Measurements from ENCODE around the gene ARHGEF4.

ARHGEF4 gene

DNA sequence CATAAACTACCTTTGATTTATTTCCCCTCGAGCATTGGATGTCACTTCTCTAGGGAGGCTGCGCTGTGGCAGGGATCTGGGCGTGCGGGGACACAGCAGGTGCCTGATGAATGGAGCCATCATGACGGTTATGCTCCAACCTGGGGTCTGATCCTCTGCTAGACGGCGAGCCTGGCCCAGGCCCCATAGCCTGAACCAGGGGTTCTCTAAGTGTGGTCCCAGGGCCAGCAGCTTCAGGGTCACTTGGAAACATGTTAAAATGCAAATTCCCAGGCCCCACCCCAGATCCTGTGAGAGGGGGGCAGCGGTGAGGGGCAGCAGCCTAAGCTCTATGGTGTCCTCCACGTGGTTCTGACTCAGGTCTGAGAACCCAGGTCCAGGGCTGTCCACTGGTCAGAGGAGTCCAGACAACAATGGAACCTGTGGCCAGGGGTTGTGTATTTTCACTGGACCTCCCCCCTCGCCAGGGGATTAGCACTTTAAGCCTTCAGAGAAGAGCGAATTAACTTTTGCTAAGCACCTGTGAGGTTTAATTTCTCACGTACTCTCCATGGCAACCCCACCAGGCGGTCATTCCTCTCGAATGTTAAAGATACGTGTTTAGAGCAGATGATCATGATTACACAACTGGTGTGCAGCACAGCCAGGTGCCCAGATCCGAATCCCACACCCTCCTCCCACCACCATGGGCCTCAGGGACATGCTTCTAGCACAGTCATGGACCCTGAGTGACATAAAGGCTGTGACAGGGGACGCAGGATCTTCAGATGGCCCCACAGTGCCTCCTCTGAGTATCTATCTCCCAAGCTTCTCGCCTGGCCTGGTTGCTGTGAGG is 1.6 kb upstream of the ARHGEF4 start:
- DNase-seq (ENCODE audit: low read depth in 2 of 2), result no peak

DNA sequence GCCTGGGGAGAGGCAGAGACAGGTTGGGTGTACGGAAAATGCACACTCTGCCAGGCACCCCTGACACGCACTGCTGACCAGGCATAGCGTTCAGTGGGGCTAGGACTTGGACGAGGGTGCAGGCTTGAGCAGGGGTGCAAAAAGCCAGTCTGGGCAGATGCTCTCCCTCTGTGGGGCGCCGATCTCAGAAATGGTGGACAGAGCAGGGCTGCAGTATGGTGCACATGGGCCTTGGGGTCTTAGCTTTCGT is 1.0 kb upstream of the ARHGEF4 start:
- DNase-seq (ENCODE audit: low read depth in 2 of 2), result no peak

DNA sequence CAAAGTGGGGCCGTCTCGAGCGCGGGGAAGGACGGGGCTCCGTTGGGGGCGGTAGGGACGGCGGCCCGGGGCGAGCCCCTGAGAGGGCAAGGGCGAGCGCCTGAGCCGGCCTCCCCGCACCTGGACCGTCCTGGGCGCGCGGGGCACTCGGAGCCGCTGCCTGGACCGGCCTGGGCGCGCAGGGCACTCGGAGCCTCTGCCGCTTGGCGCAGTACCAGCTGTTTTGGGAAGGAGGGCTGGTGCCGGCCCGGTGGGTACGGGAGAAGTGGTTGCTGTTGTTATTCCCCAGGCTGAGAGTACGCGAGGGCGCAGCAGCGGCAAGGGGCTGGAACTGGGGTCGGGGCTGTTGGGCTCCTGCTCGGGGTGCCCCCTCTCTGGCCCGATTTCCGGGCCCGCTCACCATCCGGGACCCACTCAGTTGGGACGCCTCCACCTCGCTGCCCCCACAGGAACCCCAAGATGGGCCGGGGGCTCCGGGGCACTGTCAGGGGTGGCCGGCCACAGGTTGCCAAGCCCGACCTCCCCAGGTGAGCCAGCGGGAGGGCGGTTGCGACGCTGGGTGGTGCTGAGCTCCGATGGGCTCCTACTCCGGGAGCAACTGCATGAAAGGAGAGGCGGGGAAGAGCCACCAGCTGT is 579 bp downstream of the ARHGEF4 start:
- no peak for DNase-seq (ENCODE audit: low read depth in 2 of 2)

DNA sequence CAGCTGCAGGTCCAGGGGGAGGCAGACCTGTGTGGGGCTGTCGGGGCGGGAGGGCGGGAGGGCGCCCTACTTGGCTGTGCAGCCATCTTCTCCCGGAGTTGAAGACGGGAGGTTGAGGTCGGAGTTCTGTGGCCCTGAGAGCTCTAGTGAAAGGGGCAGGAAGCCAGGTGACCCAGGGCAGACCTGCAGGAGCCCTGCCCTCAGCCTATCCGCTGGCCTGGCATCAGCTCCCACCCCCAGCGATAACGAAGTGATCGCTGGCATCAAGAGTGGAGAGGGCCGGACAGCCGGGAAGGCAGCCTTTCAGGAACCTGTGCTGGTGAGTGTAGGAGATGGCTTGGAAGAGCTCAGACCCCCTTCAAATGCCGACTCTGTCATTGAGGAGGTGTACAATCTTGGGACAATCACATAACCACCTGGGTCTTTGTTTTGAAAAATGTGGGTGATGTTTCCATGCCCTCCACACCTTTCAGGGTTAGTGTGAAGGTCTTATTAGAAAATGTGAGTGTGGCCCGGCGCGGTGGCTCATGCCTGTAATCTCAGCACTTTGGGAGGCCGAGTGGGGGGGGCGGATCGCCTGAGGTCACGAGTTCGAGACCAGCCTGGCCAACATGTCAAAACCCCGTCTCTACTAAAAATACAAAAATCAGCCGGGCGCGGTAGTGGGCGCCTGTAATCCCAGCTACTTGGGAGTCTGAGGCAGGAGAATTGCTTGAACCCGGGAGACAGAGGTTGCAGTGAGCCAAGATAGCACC is 1.3 kb downstream of the ARHGEF4 start:
- DNase-seq (ENCODE audit: low read depth in 2 of 2), result no peak

DNA sequence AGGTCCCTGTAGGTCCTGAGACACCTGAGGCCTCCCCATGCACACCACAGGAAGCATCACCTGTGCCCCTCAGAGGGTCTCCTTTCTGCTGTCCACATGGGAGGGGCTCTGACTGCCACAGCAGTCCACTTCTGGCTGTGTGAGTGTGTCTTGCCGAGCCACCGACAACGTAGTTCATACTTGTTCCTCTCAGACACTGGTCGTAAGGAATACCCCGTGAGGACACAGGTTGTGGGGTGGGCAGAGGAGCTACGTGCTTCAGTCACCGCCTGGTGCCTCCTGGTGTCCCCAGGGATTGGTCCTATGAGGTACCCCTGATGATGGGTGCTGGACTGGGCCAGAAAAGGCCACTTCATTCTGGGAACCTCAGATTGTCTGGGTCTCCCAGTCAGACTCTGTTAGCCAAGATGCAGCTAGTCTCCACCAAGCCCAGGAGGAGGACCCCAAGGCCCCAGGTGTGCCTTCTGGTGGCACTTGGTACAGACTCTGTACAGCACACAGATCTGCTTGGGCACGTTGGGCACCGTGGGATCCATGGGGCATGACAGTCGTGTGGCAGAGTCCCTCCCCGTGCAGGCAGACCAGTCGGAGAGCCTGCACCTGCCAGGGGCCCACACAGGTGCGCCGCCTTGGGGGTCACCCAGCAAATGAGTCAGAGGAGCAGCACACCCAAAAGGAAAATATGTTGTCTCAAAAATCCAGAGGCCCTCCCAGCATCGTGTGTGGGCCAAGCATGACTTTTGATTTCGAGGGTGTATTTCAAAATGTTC is 2.5 kb downstream of the ARHGEF4 start:
- no peak for DNase-seq (ENCODE audit: low read depth in 2 of 2)

DNA sequence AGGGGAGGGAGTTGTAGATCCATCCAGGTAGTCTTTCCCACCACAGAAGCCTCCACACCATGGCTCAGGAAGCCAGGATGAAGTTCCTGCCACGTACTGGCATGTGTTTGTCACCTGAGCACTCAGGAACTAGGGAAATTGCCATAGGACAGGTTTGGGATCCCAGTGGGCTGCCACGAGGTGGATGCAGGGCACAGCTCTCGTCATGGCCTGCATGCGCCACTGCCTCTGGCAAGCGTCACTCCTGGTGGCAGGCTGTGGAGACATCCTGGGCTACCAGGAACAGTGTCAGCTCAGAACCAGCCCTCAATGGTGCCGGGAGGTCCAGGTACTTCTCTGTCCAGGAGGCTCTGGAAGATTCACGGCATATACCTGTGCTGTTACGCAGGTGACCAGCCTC is 3.8 kb downstream of the ARHGEF4 start:
- DNase-seq (ENCODE audit: low read depth in 2 of 2), result no peak

DNA sequence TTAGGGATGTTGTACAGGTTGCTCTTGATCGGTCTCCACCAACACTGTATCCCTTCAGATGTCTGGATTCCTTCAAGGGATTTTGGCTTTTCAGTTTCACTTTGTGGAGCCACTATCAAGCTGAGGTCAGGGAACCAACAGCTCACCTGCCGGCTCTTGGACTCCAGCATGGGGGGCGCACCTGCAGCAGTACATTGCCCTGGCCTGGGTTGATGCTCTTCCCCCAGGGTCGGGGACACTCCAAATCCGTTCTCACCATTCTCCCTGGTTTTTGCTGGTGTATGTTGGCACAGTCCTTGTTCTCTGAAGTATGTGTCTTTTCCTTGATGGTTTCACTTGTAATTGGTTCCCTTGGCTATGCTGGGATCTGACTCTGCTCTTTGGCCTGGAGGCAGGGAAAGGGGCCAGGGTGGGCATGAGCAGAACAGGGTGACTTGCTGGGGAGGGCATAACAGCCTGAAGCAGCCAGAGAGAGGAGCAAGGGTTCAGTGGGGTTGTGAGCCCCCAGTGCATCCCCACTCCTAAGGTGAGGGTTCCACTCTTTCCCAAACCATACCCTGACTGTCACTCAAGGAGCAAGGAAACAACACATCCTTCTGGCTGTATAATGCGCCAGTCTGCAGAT is 5.1 kb downstream of the ARHGEF4 start:
- no peak for DNase-seq (ENCODE audit: low read depth in 2 of 2)

DNA sequence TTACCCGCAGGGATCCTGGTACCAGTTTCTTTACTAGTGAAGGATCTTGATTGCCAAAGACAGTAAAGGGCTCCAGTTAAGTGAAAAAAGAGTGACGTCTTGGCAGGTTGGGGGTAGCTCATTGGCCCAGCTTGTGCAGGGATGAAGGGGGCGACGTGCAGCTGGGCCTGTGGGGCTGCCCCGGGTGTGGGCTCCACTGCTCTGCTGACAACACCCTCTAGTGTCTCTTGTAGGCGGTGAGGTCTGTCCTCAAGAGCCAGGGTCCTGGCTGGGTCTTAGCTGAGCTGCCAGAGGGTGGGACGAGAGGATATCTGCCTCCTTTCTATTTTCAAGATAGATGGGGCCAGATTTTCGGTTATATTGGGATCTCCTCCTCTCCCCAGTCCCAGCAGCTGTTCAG is 6.1 kb downstream of the ARHGEF4 start:
- no peak for DNase-seq (ENCODE audit: low read depth in 2 of 2)

DNA sequence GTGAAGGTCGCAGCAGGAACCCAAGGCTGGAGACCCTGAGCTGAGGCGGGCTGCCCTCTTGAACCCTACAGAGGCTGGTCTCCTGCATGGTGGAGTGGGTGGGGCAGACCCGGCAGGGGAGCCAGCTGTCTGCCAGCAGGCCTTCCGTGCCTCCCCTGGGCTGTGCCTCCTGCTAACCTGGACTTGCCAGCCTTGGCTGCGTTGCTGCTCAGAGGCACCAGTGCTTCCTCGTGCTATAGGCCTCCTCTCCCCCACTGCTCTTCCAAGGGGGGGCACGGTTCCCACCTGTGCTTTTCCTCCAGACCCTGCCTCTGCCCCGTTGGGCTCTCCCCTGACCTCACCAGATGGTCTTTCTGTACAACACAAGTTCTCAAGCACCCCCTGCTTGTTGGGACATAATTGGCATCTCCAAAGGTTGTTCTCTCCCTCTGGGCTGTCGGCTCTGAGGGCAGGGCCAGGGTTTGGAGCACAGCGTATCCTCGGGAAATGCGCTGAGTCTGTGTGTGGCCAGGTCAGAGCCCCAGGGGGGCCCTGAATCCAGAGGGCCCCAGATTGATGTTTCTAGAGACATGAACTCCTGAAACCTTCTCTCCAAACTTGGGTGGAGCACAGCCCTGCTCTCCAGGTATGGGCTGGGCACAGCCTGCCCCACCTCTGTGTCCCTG is 6.7 kb downstream of the ARHGEF4 start:
- DNase-seq (ENCODE audit: low read depth in 2 of 2), result no peak

DNA sequence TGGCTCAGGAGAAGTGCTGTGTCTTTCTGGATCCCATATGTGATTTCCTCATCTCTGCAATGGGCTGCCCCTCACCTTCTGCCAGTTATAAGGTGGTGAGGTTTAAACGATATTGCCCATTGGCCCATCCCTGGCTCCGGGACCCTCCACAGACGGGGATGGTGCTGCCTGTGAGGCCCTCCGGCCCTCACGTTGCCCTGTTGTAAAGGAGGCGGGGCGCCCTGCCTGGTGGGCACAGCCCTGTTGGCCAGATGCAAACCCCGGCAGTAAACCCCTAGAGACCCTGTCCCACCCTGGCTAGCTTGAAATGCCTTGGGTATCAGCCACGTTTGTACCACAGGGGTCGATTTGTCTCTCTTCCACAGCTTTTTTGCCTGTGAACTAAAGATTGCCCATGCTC is 7.4 kb downstream of the ARHGEF4 start:
- no peak for DNase-seq (ENCODE audit: low read depth in 2 of 2)

DNA sequence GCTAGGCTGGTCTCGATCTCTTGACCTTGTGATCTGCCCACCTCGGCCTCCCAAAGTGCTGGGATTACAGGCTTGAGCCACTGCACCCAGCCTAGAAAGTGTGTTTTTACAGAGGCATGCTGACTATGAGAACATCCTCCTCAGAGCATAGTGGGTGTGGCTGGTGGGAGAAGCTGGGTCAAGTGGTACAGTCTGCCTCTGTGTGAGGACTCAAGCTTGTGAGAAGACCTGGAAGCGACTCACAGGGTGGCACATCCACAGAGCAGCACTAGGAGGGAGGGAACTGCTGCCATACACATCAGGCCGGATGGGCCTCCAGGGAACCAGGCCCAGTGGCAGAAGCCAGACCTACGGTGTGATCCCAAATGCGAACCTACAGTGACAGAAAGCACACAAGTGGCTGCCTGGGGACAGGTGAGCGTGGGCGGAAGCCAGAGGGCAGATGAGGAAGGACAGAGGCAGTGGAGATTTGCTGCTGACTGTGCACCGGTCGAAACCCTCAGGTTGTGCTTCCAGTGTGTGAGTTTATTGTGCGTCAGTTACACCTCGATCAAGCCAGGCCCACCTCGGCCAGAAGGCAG is 8.9 kb downstream of the ARHGEF4 start:
- DNase-seq (ENCODE audit: low read depth in 2 of 2), result no peak

DNA sequence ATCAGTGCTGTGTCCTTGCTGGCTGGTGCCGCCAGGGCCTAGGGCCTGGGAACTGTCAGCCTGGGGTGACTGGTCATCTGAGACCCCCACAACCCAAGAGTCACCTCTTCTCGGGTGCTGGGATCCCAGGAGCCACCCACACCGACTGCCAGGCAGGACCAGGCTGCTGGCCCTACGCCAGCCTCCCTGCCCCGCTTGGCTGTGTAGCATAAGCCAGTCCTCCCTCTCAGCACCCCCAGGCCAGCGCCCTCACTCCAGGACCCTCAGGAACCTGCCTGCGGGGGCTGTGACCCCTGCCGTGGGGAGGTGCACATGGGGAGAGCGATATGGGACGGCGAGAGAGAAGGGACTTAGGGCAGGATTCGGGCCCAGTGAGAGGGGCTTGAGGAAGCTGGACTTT is 9.5 kb downstream of the ARHGEF4 start:
- no peak for DNase-seq (ENCODE audit: low read depth in 2 of 2)

DNA sequence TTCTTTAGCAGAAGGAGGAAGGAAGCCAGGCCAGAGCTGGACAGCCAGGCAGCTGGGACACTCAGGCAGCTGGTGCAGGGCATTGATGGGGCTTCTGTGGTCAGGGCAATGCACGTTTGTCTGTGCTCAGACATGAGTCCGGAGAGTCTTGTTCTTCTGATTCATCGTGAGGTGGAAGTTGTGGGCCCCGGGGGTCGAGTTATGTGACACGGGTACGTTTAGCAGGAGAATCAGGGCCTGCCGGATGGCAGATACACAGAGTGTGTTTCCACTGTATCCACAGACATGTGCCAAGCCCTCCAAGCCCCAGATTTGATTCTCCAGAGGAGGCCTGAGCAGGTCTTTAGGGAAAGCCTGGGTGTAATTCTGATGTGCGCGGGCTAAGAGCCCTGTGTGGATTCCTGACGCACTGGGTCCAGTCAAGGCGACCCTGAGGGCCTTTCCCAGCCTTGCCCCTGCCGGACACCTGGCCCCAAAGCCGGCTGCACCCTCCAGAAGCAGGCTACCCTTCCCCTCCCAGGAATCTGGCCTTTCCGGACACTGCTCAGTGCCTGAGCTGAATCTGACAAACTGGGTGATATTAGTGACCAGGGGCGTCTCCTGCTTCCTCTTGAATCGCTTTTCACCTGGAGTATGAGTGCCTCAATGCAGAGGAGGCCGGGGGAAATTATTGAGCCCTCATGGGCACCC is 10.1 kb downstream of the ARHGEF4 start:
- DNase-seq (ENCODE audit: low read depth in 2 of 2), result no peak

DNA sequence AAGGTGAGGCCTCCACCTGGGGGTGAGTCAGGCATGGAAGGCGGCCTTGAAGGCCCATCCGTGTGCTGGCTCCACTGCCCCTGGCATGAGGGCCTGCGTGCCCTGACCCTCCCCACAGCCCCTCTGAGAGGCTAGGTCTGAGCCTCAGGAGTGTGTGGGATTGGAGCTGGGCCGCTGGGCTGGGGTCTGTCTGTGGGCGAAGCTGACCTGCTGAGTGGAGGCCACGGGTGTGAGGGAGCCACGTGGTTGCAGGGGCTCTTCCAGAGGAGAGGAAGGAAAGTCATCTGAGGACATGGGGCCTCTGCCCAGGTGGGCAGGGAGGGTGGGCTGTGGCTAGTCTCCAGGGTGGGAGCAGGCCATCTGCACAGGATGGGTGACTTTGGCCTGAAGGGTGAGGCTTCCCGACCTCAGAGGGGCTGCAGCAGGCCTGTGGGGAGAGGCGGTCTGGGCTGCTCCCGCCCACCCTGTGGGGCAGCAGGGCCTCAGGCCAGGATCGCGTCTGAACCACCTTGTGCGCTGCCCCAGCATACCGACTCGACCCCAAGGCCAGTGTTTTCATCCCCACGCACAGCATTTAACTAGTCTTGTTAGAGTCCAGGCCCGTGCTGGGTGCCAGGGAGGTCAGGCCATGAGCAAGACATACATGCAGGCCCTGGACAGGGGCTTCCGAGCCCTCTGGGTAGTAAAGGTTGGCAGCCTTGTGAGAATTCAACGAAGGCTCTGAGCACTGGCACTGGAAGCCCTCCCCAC is 11.2 kb downstream of the ARHGEF4 start:
- DNase-seq (ENCODE audit: low read depth in 2 of 2), result no peak

DNA sequence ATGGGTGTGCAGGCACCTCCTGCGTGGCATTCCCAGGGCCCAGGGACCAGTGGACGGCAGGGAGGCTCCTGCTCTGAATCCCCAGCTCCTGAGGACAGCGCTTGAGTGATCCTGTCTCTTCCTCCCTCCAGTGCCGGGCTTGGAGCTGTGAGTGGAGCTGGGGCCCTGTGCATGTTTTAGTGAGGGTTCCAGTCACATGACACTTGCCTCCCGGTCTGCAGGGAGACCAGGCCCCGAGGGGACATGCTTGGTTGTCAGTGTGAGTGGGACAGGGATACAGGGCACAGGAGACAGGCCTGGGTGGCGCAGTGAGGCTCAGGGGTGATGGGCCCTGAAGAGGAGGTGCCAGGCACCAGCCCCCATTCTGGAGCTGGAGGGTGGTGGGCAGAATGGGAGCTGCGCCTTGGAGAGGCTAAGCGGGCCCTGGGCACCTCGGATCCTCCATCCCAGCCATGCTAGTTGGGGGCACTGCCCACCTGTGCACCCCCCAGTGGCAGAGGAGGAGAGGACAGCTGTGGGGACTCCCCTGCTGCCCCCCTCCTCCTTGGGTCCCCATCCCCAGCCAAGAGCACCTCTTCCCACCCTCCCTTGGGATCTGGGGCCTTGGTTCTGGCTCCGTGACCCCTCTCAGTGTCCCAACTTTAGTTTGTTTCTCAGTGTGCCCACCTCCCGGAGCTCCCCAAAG is 12.0 kb downstream of the ARHGEF4 start:
- no peak for DNase-seq (ENCODE audit: low read depth in 2 of 2)

DNA sequence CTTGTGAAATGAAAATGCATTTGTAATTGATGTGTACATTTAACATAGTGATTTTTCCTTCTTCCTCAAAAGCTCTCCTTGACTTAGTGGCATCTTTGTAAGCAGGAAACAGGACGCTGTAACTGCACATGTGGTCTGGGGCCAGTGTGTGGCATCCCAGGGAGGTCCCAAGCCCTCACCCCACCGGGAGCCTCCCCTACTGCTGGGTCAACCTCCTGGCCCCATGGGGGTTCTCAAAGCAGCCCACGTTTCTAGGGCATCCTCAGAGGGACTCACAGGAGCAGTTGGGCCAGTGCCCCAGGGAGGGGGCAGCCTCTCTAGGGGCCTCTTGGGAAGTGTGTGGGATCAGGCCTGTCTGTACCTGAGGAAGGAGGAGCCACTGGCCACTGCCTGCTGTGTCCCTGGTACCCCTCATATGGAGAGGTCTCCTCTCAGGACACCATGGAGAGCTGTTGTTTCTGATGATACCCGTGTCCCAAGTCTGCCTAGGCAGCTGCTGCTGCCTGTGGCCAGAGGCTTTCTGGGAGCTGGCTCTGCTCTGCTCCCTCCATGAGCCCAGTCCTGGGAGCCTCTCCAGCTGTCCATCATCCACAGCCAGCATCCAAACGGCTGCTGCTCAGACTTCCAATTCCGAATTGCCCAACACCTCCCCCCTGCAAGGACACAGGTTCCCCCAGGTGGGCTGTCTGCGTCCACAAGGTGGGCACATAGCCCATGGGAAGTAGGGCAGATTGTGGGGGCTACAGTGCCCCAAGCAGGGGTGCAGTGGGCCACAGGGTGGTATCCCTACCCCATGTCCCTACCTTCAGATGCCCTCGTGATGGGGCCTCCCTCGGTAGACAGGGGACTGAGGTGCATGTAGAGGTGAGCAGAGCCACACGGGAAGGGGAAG is 13.4 kb downstream of the ARHGEF4 start:
- DNase-seq (ENCODE audit: low read depth in 2 of 2), result no peak

DNA sequence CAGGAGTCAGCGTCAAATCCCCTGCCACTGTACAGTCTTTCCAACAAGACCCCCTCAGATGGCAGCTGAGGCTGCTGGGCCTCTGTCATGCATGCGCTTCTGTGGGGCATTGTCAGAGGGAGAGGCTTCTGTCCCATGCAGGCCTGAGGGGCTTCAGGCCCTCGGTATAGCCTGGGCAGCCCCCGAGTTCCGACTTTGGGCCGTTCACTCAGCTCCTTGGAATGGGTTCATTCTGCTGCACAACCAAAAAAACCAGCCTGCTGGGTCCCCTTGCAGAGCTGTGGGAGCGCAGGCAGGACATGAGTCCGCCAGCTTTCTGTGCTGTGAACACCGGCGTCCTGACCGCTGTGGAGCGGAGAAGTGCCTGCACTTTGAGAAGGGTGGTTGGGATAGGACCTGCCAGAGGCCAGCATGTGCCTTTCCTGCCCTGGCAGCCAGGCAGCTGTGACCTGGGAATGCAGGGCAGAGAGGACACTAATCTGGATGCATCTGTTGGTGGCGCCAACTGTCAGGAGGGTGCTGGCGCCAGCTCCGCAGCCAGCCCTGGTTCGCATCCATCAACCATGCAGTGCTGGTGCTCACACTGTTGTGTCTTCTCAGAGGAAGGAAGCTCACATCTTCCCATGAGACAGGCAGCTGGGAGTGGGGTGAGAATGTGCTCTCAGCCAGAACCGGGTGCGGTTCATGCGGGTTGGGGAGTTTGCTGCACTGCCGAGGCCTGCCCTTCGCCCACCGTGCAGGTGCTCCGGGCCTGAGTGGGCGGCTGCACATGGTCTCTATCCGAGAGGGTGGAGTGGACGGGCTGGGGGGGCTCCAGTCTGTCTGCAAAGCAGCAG is 14.3 kb downstream of the ARHGEF4 start:
- no peak for DNase-seq (ENCODE audit: low read depth in 2 of 2)

Measured in stimulated activated CD4-positive, alpha-beta T cell treated with anti-CD3 and anti-CD28 coated beads, Interleukin-1b, Interleukin-23, amount 100 ng/mL, for 4 hours (primary cell).